ENCODE measurements around the gene PRDM16.

Gene PRDM16

DNA sequence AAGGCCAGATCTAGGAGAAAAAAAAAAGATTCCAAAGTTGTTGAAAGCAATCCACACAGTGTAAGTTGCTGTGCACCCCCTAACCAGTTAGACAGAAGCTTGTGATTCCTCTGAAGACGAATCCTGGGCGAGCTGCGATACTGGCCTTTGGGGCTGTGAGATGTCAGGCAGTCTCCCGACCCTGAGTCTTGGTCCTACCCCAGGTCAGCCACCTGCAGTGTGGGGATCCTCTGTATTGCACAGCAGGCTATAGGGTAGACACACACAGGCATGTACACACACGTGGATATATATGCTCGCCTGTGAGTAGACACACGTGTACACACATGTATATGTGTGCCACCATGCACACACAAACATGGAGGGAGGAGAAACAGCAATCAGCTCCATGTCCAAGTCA lies 34.8 kb upstream of the PRDM16 start:
- TF ChIP-seq, protein P1, sequence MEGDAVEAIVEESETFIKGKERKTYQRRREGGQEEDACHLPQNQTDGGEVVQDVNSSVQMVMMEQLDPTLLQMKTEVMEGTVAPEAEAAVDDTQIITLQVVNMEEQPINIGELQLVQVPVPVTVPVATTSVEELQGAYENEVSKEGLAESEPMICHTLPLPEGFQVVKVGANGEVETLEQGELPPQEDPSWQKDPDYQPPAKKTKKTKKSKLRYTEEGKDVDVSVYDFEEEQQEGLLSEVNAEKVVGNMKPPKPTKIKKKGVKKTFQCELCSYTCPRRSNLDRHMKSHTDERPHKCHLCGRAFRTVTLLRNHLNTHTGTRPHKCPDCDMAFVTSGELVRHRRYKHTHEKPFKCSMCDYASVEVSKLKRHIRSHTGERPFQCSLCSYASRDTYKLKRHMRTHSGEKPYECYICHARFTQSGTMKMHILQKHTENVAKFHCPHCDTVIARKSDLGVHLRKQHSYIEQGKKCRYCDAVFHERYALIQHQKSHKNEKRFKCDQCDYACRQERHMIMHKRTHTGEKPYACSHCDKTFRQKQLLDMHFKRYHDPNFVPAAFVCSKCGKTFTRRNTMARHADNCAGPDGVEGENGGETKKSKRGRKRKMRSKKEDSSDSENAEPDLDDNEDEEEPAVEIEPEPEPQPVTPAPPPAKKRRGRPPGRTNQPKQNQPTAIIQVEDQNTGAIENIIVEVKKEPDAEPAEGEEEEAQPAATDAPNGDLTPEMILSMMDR (IDR thresholded peaks at IDR 0.05; ENCODE audit: low read depth, low read length): no peak
- TF ChIP-seq MYC (IDR thresholded peaks at IDR 0.05; ENCODE audit: low read depth, low read length) (no peak), POLR2A (IDR thresholded peaks at IDR 0.05; ENCODE audit: extremely low read depth, insufficient read length) (no peak), MAX (IDR thresholded peaks at IDR 0.05; ENCODE audit: low read depth, low read length) (no peak)
- no peak for DNase-seq (ENCODE audit: low read depth)
- no peak overlapping the region for H3K4me3 ChIP-seq (ENCODE audit: low read depth, low read length)

GRCh38 chr1:3034728-3035562 lies 34.1 kb upstream of the PRDM16 start:
- DNase-seq (ENCODE audit: low read depth): no peak
- TF ChIP-seq MYC (IDR thresholded peaks at IDR 0.05; ENCODE audit: low read depth, low read length): no peak
- TF ChIP-seq, protein P1 (IDR thresholded peaks at IDR 0.05; ENCODE audit: low read depth, low read length): no peak
- TF ChIP-seq POLR2A (IDR thresholded peaks at IDR 0.05; ENCODE audit: extremely low read depth, insufficient read length): no peak
- no peak for TF ChIP-seq MAX (IDR thresholded peaks at IDR 0.05; ENCODE audit: low read depth, low read length)
- no peak overlapping the region for H3K4me3 ChIP-seq (ENCODE audit: low read depth, low read length)

GRCh38 chr1:3035563-3036446 lies 33.2 kb upstream of the PRDM16 start:
- no peak for TF ChIP-seq MAX (IDR thresholded peaks at IDR 0.05; ENCODE audit: low read depth, low read length)
- TF ChIP-seq, protein P1 (IDR thresholded peaks at IDR 0.05; ENCODE audit: low read depth, low read length): no peak
- TF ChIP-seq POLR2A (IDR thresholded peaks at IDR 0.05; ENCODE audit: extremely low read depth, insufficient read length): no peak
- no peak overlapping the region for H3K4me3 ChIP-seq (ENCODE audit: low read depth, low read length)
- DNase-seq (ENCODE audit: low read depth): no peak

DNA sequence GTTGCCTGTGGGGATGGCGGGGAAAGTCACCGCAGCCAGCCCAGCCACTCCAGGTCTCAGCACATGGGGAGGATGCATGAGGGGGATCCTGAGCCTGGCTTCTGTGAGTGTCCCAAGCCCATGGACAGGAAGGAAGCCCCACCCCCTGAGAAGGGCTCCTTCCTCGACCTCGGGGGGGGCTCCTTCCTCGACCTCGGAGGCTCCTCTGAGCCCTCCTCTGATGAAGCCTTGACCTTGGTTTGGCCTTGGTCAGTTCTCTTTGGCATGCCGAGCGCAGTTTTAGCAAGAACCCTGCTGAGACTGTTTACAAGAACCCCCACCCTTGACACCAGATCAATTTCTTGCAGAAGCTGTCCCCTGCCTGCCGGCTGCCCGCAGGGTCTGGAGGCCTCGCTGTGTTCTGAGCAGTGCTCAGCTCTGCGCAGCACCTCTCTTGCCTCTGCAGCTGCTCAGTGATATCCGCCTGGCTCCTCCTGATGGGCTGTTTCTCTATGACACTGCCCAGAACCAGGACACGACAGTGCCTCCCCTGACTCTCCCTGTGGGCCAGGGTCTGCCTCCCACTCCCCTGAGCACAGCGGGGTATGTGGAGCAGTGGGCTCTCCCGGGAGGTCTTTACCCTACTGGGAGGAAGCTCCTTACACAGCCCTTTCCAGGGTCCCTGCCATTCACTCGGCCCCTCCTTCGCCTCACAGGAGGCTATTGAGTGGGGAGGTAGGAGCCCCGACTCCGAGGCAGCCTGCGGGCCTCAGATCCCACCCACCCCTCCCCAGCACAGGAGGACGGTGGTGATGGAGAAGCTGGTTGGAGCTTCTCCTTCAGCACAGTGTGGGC lies 32.3 kb upstream of the PRDM16 start:
- H3K4me3 ChIP-seq (ENCODE audit: low read depth, low read length): no peak overlapping the region
- DNase-seq (ENCODE audit: low read depth): no peak
- TF ChIP-seq, protein P1 (IDR thresholded peaks at IDR 0.05; ENCODE audit: low read depth, low read length): no peak
- TF ChIP-seq MYC (IDR thresholded peaks at IDR 0.05; ENCODE audit: low read depth, low read length) (no peak), POLR2A (IDR thresholded peaks at IDR 0.05; ENCODE audit: extremely low read depth, insufficient read length) (no peak), MAX (IDR thresholded peaks at IDR 0.05; ENCODE audit: low read depth, low read length) (no peak)

GRCh38 chr1:3037281-3038040 lies 31.5 kb upstream of the PRDM16 start:
- no peak for DNase-seq (ENCODE audit: low read depth)
- H3K4me3 ChIP-seq (ENCODE audit: low read depth, low read length): no peak overlapping the region
- TF ChIP-seq, protein P1 (IDR thresholded peaks at IDR 0.05; ENCODE audit: low read depth, low read length): no peak
- TF ChIP-seq POLR2A (IDR thresholded peaks at IDR 0.05; ENCODE audit: extremely low read depth, insufficient read length) (no peak), MAX (IDR thresholded peaks at IDR 0.05; ENCODE audit: low read depth, low read length) (no peak), MYC (IDR thresholded peaks at IDR 0.05; ENCODE audit: low read depth, low read length) (no peak)
